Bronchial epithelial cell (primary cell): ENCODE measurements around the gene MYL4. TPM values are rescaled to one million over a fixed set of nuclear protein-coding genes. Genes with fewer than 3 reads are reported as not detected.
"Not testable (repeated sequence)": the region's sequence is repeated elsewhere in the genome, so short reads cannot be mapped to it uniquely, and the experiment has no call there.

Experiments used
- DNase-seq: peaks from one replicate; pipeline ENCODE4 v3.0.0-alpha.2; 2010; ENCODE audit warnings: low read depth
- FAIRE-seq: peaks from 2 replicates; lab custom pipeline; 2011; peaks lifted over from hg19 to GRCh38; lab: Jason Lieb, UNC
- H3K27me3 ChIP-seq: 2 replicates; pipeline ENCODE4 v1.5.1; 2011; ENCODE audit warnings: low read length; ENCODE audit not compliant: control insufficient read depth, insufficient read depth
- H3K36me3 ChIP-seq: 2 replicates; pipeline ENCODE4 v1.5.1; 2011; ENCODE audit warnings: low read length; ENCODE audit not compliant: control insufficient read depth, insufficient read depth
- H3K4me3 ChIP-seq: 2 replicates; pipeline ENCODE4 v1.5.1; 2011; ENCODE audit warnings: mild to moderate bottlenecking, low read depth, low read length, control low read depth
- CTCF ChIP-seq: IDR thresholded peaks from 2 replicates; pipeline ENCODE4 v1.5.1; 2011; ENCODE audit warnings: mild to moderate bottlenecking, moderate library complexity, low read length, control low read depth, inconsistent platforms; ENCODE audit not compliant: insufficient read depth, severe bottlenecking
- total RNA-seq: library from RNA; depleted of rRNA; stranded (reverse); fragments of >200 nt; gene quantifications from 2 replicates; pipeline ENCODE4 v1.2.1, GENCODE V29; 2014

Gene MYL4
- total RNA-seq, 1 donor from 2014 or later = not detected

DNA sequence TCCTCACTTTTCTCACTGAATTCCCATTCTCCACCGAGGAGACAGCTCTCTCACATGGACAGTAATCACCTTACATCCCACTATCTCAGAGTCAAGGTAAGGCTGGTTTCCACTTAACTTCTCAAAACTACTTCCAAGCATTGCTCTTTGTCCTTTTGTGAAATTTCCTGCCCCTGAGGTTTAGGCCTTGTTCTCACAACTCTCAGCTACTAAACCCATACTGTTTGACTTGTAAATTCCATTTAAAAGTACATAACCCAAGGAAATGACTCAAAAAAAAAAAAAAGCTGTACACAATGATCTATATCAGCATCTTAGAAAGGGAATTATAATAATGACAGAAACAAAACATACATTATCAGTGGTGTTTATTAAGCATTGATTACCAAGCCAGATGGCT, 28.8 kb upstream of the MYL4 start:
- Histone ChIP-seq H3K36me3 (peaks cover 2% of the 10 kb centered on the region), H3K27me3 (no peaks in the 10 kb centered on the region), H3K4me3 (no peak overlapping the region)
- TF ChIP-seq CTCF = no peak
- FAIRE-seq (no peak), DNase-seq (no peak)

DNA sequence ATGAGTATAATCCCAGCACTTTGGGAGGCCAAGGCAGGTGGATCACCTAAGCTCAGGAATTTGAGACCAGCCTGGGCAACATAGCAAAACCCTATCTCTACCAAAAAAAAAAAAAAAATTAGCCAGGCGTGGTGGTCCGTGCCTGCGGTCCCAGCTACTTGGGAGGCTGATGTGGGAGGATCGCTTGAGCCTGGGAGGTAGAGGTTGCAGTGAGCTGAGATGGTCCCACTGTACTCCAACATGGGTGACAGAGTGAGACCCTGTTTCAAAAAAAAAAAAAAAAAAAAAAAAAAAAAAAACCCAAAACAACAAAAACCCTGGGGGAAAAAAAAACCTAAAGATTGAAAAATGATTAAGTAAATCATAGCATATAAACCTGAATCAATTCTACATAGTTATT, 28.2 kb upstream of the MYL4 start:
- H3K4me3 ChIP-seq, FAIRE-seq, H3K36me3 ChIP-seq, H3K27me3 ChIP-seq, DNase-seq: not testable (repeated sequence)

DNA sequence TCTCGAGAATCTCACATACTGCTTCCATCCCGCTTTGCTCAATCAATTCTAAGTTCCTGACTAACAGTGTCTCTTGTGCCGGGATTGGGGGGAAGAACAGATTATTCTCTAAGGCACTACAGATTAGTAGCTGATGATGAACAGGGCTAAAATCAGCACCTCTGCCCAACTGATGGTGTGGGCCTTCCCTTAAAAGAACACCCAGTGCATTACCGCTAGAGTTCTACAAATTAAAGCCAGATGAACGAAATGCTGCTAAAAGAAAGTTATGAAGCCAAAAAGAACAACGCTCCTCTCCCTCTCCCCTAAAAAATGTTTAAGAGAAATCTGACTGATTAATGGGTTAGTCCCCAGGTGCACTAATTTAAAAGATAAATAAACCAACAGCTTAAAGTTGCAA, 24.5 kb upstream of the MYL4 start:
- Histone ChIP-seq H3K4me3 (no peak overlapping the region), H3K27me3 (no peaks in the 10 kb centered on the region), H3K36me3 (peaks cover 2% of the 10 kb centered on the region)
- DNase-seq (no peak), FAIRE-seq (no peak)
- no peak for TF ChIP-seq CTCF

- no peak for TF ChIP-seq CTCF
- Histone ChIP-seq H3K36me3 (no peaks in the 10 kb centered on the region), H3K27me3 (no peaks in the 10 kb centered on the region), H3K4me3 (peak overlapping the region; percentile 90)
- no peak for FAIRE-seq
- DNase-seq = peak; percentile 45
Observed at GRCh38 chr17:47188271-47188875, 20.8 kb upstream of the MYL4 start.

DNA sequence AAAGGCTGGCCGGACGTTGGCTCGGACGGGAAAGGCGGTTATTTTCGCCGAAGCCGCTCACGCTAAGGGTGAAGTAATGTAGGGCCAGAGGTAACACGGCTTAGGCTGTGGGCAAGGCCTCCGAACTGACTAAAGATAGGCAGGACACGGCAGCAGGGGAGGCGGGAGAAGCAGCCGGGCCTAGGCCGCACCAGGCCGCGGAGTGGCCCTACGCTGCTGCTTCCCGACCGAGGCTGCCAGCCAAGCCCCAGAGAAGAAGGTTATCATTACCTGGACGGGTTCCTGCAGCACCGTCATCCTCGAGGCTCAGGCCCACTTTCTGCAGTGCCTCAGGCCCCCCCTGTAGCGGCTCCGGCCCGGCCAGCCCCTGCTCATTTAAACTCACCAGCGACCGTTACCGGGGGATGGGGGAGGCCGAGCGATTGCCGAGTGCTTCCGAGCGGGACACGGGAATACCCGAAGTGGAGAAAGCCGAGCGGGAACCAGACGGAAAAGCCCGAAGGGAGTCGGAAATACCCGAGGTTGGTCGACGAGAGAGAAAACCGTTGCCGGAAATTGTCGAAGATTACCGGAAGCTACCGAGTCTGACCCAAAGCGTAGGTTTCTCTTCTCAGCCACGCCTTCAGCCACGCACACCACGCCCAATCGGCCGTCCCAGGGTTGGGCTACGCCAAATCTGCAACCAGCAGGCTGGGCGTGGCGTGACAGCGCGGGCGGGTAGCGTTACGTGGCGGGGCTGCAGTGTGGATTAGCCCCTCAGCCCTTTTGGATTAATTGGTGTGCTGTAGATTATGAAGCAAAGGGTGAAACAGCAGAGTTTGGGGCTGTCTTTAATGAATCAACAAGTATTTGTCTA, 20.0 kb upstream of the MYL4 start, which contains the start of gene CDC27:
CDC27 (minus strand) TSS at position 420 of the 856 bp plus-strand sequence; CDS start at position 297, 123 bp downstream.
- FAIRE-seq (peak; percentile 100), DNase-seq (peak; percentile 95)
- H3K36me3 ChIP-seq = no peaks in the 10 kb centered on the region
- no peak for TF ChIP-seq CTCF
- peak within 1 kb of the TSS; percentile 90 for H3K4me3 ChIP-seq
- no peaks in the 10 kb centered on the region for H3K27me3 ChIP-seq

DNA sequence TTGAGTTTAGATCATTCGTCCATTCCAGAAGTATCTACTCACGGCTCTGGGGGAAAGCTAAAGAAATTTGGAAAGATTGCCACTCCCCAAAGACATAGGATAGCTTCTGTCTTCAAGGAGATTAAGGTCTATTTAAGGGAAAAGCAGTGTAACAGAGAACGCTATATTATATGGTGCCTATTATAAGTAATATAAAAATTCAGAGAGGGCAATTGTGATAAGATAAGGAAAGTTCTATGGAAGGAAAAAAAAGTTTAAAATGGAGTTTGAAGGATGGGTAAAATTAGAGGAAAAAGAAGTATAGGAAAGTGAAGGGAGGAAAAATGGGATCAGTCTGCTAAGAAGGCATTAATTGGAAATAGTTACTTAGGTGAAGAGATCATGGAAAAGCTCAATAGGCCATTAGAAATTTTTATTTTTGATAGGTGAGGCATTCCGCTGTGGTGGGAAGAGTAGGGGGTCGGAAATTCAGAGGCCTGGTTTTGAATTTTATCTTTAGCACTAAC, 19.4 kb upstream of the MYL4 start:
- FAIRE-seq = no peak
- DNase-seq = no peak
- TF ChIP-seq CTCF = no peak
- H3K36me3 ChIP-seq = no peaks in the 10 kb centered on the region
- no peaks in the 10 kb centered on the region for H3K27me3 ChIP-seq
- peak overlapping the region; percentile 90 for H3K4me3 ChIP-seq
